ENCODE measurements around the gene UBAP1. TPM values are rescaled to one million over a fixed set of nuclear protein-coding genes. Genes with fewer than 3 reads are reported as not detected.
A peak's percentile ranks its signal among the peaks of the same experiment; 100 is the strongest.

UBAP1 gene
- total RNA-seq, 1 donor from 2014 or later = 28.4 TPM

DNA sequence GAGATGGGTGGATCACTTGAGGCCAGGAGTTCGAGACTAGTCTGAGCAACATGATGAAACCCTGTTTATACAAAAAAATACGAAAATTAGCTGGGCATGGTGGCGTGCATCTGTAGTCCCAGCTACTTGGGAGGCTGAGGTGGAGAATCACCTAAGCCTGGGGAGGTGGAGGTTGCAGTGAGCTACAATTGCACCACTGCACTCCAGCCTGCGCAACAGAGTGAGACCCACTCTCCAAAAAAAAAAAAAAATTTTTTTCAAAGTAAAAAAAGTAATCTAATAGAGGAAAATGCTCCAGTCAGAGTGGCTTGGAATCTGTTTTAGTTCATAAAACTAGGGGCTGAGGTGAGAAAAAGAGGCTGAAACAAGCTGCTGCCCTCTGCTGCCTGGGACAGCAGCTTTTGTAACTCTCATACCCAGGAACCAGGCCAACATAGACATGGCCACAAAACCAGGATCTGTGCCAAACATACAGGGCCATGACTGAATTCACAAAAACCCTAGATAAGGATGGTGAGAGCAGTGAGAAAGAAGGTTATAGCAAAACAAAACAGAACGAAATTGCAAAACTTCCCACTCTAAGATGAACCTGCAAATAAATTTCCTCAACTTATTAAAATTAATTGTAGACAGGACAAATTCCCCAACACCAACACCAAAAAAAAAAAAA, 39.2 kb upstream of the UBAP1 start:
- Mint-ChIP-seq H3K36me3 (ENCODE audit: unreplicated experiment) (no peaks in the 10 kb centered on the region), H3K9me3 (ENCODE audit: unreplicated experiment) (peaks cover 1% of the 10 kb centered on the region), H3K27ac (ENCODE audit: unreplicated experiment) (peak overlapping the region; percentile 57), H3K4me1 (ENCODE audit: low read depth, unreplicated experiment) (peaks cover 2% of the 10 kb centered on the region), H3K4me3 (ENCODE audit: unreplicated experiment) (no peak overlapping the region), H3K27me3 (ENCODE audit: unreplicated experiment) (peaks cover 2% of the 10 kb centered on the region)
- no peak for DNase-seq
- TF ChIP-seq, protein P1, sequence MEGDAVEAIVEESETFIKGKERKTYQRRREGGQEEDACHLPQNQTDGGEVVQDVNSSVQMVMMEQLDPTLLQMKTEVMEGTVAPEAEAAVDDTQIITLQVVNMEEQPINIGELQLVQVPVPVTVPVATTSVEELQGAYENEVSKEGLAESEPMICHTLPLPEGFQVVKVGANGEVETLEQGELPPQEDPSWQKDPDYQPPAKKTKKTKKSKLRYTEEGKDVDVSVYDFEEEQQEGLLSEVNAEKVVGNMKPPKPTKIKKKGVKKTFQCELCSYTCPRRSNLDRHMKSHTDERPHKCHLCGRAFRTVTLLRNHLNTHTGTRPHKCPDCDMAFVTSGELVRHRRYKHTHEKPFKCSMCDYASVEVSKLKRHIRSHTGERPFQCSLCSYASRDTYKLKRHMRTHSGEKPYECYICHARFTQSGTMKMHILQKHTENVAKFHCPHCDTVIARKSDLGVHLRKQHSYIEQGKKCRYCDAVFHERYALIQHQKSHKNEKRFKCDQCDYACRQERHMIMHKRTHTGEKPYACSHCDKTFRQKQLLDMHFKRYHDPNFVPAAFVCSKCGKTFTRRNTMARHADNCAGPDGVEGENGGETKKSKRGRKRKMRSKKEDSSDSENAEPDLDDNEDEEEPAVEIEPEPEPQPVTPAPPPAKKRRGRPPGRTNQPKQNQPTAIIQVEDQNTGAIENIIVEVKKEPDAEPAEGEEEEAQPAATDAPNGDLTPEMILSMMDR (IDR thresholded peaks at IDR 0.05; ENCODE audit: partially characterized antibody, unreplicated experiment) = no peak

DNA sequence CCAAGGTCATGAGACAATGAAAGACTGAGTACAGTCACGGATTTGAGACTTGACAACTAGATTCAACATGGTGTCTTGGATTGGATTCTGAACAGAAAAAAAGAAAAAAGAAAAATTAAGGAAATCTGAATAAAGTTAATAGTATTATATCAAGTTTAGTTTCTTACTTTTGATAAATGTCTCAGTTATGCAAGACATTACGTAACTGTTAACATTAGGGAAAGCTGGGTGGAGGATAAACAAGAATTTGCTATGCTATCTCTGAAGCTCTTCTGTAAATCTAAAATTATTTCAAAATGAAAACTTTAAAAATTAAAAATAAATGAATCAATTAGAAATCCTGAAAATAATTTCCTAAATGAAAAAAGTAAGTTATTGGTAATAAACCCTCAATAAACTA, 38.0 kb upstream of the UBAP1 start:
- H3K4me3 Mint-ChIP-seq (ENCODE audit: unreplicated experiment) = no peak overlapping the region
- DNase-seq = no peak
- TF ChIP-seq, protein P1 (IDR thresholded peaks at IDR 0.05; ENCODE audit: partially characterized antibody, unreplicated experiment) = no peak
- H3K4me1 Mint-ChIP-seq (ENCODE audit: low read depth, unreplicated experiment) = peaks cover 4% of the 10 kb centered on the region
- peaks cover 3% of the 10 kb centered on the region for H3K9me3 Mint-ChIP-seq (ENCODE audit: unreplicated experiment)
- H3K27ac Mint-ChIP-seq (ENCODE audit: unreplicated experiment) = no peak overlapping the region
- H3K27me3 Mint-ChIP-seq (ENCODE audit: unreplicated experiment) = no peaks in the 10 kb centered on the region
- no peaks in the 10 kb centered on the region for H3K36me3 Mint-ChIP-seq (ENCODE audit: unreplicated experiment)

DNA sequence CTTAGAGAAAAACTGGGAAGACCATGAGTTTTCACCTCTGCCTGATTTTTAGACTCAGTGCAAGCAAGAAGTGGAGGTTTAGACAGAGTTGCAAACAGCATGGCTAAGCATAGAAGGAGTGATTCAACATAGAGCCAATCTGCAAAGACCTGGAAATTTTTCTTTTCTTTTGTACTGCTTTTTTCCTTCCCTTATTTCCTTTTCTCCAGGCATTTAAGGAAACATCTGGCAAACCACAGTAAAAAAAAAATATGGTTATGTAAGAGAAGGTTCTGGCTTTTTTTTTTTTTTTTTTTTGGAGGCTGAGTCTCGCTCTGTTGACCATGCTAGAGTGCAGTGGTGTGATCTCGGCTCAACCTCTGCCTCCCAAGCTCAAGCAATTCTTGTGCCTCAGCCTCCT, 35.7 kb upstream of the UBAP1 start:
- Mint-ChIP-seq H3K27ac (ENCODE audit: unreplicated experiment) (no peak overlapping the region), H3K4me3 (ENCODE audit: unreplicated experiment) (no peak overlapping the region), H3K9me3 (ENCODE audit: unreplicated experiment) (peaks cover 3% of the 10 kb centered on the region), H3K4me1 (ENCODE audit: low read depth, unreplicated experiment) (peaks cover 5% of the 10 kb centered on the region), H3K36me3 (ENCODE audit: unreplicated experiment) (no peaks in the 10 kb centered on the region), H3K27me3 (ENCODE audit: unreplicated experiment) (no peaks in the 10 kb centered on the region)
- no peak for DNase-seq
- TF ChIP-seq, protein P1 (IDR thresholded peaks at IDR 0.05; ENCODE audit: partially characterized antibody, unreplicated experiment) = no peak

GRCh38 chr9:34145165-34145564, 33.7 kb upstream of the UBAP1 start:
- H3K4me1 Mint-ChIP-seq (ENCODE audit: low read depth, unreplicated experiment) = peaks cover 8% of the 10 kb centered on the region
- H3K9me3 Mint-ChIP-seq (ENCODE audit: unreplicated experiment) = peaks cover 4% of the 10 kb centered on the region
- no peak for DNase-seq
- H3K36me3 Mint-ChIP-seq (ENCODE audit: unreplicated experiment) = no peaks in the 10 kb centered on the region
- H3K27me3 Mint-ChIP-seq (ENCODE audit: unreplicated experiment) = no peaks in the 10 kb centered on the region
- TF ChIP-seq, protein P1 (IDR thresholded peaks at IDR 0.05; ENCODE audit: partially characterized antibody, unreplicated experiment) = no peak
- H3K27ac Mint-ChIP-seq (ENCODE audit: unreplicated experiment) = no peak overlapping the region
- no peak overlapping the region for H3K4me3 Mint-ChIP-seq (ENCODE audit: unreplicated experiment)

- peaks cover 2% of the 10 kb centered on the region for H3K9me3 Mint-ChIP-seq (ENCODE audit: unreplicated experiment)
- no peak overlapping the region for H3K4me3 Mint-ChIP-seq (ENCODE audit: unreplicated experiment)
- H3K27ac Mint-ChIP-seq (ENCODE audit: unreplicated experiment) = no peak overlapping the region
- DNase-seq = no peak
- H3K36me3 Mint-ChIP-seq (ENCODE audit: unreplicated experiment) = no peaks in the 10 kb centered on the region
- TF ChIP-seq, protein P1 (IDR thresholded peaks at IDR 0.05; ENCODE audit: partially characterized antibody, unreplicated experiment) = no peak
- peaks cover 7% of the 10 kb centered on the region for H3K4me1 Mint-ChIP-seq (ENCODE audit: low read depth, unreplicated experiment)
- H3K27me3 Mint-ChIP-seq (ENCODE audit: unreplicated experiment) = no peaks in the 10 kb centered on the region
These were observed 27.4 kb upstream of the UBAP1 start for GRCh38 chr9:34151398-34151797.
